ENCODE results near the gene PPP5C. TPM values are rescaled to one million over a fixed set of nuclear protein-coding genes. Genes with fewer than 3 reads are reported as not detected.

Gene PPP5C
- total and polyA plus RNA-seq, 2 of the 8 experiments (the other 6 are each of a cell fraction or from before 2014, with no cell fraction given): 112 to 156 TPM

DNA sequence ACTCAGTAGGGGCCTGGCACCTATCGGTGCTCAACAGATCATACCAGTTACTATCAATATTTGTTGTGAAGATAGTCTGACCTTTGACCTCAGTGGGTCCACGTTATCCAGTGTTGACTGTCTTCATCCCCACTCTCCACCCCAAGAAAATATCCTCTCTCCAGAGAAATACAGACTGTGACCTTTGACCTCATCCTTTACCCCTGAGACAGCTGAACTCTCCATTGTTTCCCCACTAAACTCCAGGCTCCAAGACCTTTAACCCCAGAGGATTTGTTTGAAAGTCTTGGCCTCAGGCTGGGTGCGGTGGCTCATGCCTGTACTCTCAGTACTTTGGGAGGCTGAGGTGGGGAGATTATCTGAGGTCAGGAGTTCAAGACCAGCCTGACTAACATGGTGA lies 22.6 kb upstream of the PPP5C start:
- TF ChIP-seq CREB1 (IDR thresholded peaks at IDR 0.05): no peak
- no peak for TF ChIP-seq BRCA1 (IDR thresholded peaks at IDR 0.05; ENCODE audit: low read depth, low read length)
- TF ChIP-seq CHD2 (IDR thresholded peaks at IDR 0.05; ENCODE audit: low read length): no peak
- TF ChIP-seq SP1 (IDR thresholded peaks at IDR 0.05; ENCODE audit: low read depth, low read length): no peak
- TF ChIP-seq PHF8 (conservative IDR thresholded peaks at IDR 0.05; ENCODE audit: low read depth, low read length): no peak
- no peak for TF ChIP-seq ASH2L (IDR thresholded peaks at IDR 0.05; ENCODE audit: low read length)
- TF ChIP-seq SIX5 (IDR thresholded peaks at IDR 0.05; ENCODE audit: low read depth, low read length): no peak
- TF ChIP-seq TBP (IDR thresholded peaks at IDR 0.05; ENCODE audit: low read depth, low read length): no peak
- no peak overlapping the region for H3K4me3 ChIP-seq (ENCODE audit: extremely low read depth in 1 of 4, insufficient read depth in 2 of 4, low read depth in 3 of 4, low read length in 4 of 4)
- ChIA-PET POLR2A (ENCODE audit: partially characterized antibody) (interaction anchor here (0.8 to 1.0 kb wide), 2 partner anchors 14 to 22 kb away, joined by 3 to 4 read pairs; no protein-coding TSS in a partner anchor), CTCF (ENCODE audit: partially characterized antibody) (interaction anchor here (1.2 kb wide), 1 partner anchor 41 kb away, joined by 3 read pairs; no protein-coding TSS in a partner anchor)
- no peak overlapping the region for H3K56ac ChIP-seq (replicated peaks; ENCODE audit: insufficient read length, low read depth, low read length)
- no peak overlapping the region for H2BK15ac ChIP-seq (ENCODE audit: low read length)
- H3K27me3 ChIP-seq (replicated peaks in 1 of 4; ENCODE audit: control insufficient read depth in 3 of 4, extremely low read depth in 1 of 4, insufficient read depth in 3 of 4, low read length in 3 of 4): no peaks in the 10 kb centered on the region
- no peak overlapping the region for H2AK5ac ChIP-seq (ENCODE audit: low read depth, low read length)
- H3K36me3 ChIP-seq (ENCODE audit: control insufficient read depth in 2 of 4, insufficient read depth in 4 of 4, low read length in 3 of 4): peaks cover 18 to 63% (median 53%) of the 10 kb centered on the region in 4 experiments
- no peak for FAIRE-seq
- DNase-seq (ENCODE audit: low read depth in 1 of 2, low spot score in 2 of 2): no peak
- no peak overlapping the region for H3K18ac ChIP-seq (ENCODE audit: extremely low read depth, low read length)
- H3K23me2 ChIP-seq (ENCODE audit: low read depth, low read length): no peaks in the 10 kb centered on the region
- H4K91ac ChIP-seq (replicated peaks; ENCODE audit: insufficient read length, low read length): no peak overlapping the region
- H4K5ac ChIP-seq (ENCODE audit: insufficient read length, low read depth, low read length): no peak overlapping the region
- H2AFZ ChIP-seq (ENCODE audit: low read length): no peak overlapping the region
- H2BK20ac ChIP-seq (ENCODE audit: low read length): no peak overlapping the region
- no peaks in the 10 kb centered on the region for H4K20me1 ChIP-seq (replicated peaks in 1 of 2; ENCODE audit: control insufficient read depth in 1 of 2, insufficient read depth in 2 of 2, low read length in 2 of 2)
- no peak overlapping the region for H3K9ac ChIP-seq (replicated peaks in 1 of 4; ENCODE audit: extremely low read depth in 1 of 4, low read depth in 3 of 4, low read length in 3 of 4)
- no peaks in the 10 kb centered on the region for H3K79me2 ChIP-seq (ENCODE audit: control insufficient read depth in 1 of 2, insufficient read depth in 2 of 2, low read length in 2 of 2)
- H3K14ac ChIP-seq (ENCODE audit: insufficient read length): no peak overlapping the region
- H3K4ac ChIP-seq (replicated peaks; ENCODE audit: insufficient read length, low read depth, low read length): no peak overlapping the region
- H3K79me1 ChIP-seq (ENCODE audit: low read depth, low read length): no peaks in the 10 kb centered on the region
- no peak overlapping the region for H3K27ac ChIP-seq (ENCODE audit: low read depth, low read length)
- no peak overlapping the region for H2BK120ac ChIP-seq (replicated peaks; ENCODE audit: low read depth, low read length)
- WGBS, 2 experiments (ENCODE audit: extremely low coverage in 1 of 2, insufficient coverage in 1 of 2, insufficient read length in 1 of 2, insufficient replicate concordance in 2 of 2, low coverage in 1 of 2, low lambda C conversion rate in 2 of 2, missing lambda C conversion rate in 1 of 2): 96% methylated on average over 3 of the region's 3 CpGs; no CpG with 5 or more reads in 1 of the 2 experiments
- no peak overlapping the region for H2BK12ac ChIP-seq (ENCODE audit: low read depth, low read length)
- H4K8ac ChIP-seq (ENCODE audit: extremely low read depth, insufficient read depth, low read length): no peak overlapping the region
- H3K9me3 ChIP-seq (ENCODE audit: insufficient read depth in 2 of 2, low read depth in 1 of 2, low read length in 1 of 2): peaks cover 20 to 22% of the 10 kb centered on the region in 2 experiments
- no peak overlapping the region for H3K23ac ChIP-seq (ENCODE audit: insufficient read length)
- H3K4me2 ChIP-seq (ENCODE audit: insufficient read depth in 1 of 2, low read depth in 2 of 2, low read length in 2 of 2): no peak overlapping the region
- H3K4me1 ChIP-seq (replicated peaks in 1 of 4; ENCODE audit: control insufficient read depth in 3 of 4, insufficient read depth in 4 of 4, low read length in 3 of 4): no peaks in the 10 kb centered on the region
- no peak overlapping the region for H2BK5ac ChIP-seq (ENCODE audit: low read depth, low read length)

Measured in H1 (cell line).